Hematopoietic multipotent progenitor cell (in vitro differentiated cells): ENCODE measurements around the gene MTHFD1L. TPM values are rescaled to one million over a fixed set of nuclear protein-coding genes. Genes with fewer than 3 reads are reported as not detected.
"Not testable (repeated sequence)": the region's sequence is repeated elsewhere in the genome, so short reads cannot be mapped to it uniquely, and the experiment has no call there.

Source experiments
- DNase-seq, 3 donors: peaks; one replicate each; pipeline ENCODE4 v3.0.0-alpha.2; 2011 to 2015; ENCODE audit warnings: low read depth in 2 of 3, low spot score in 2 of 3
- total RNA-seq: library from RNA; depleted of rRNA; stranded (reverse); fragments of >200 nt; gene quantifications from one replicate; pipeline ENCODE4 v1.2.3, GENCODE V29; 2012

Gene MTHFD1L
- 9.2 TPM for total RNA-seq

- DNase-seq: peak; percentile 34 to 80 (median 77)
Measured at GRCh38 chr6:150865406-150866146, at the start of gene MTHFD1L. Gene MTHFD1L, plus strand, starts transcription at chr6:150865702. Its CDS starts 121 bp downstream, at chr6:150865823.

DNA sequence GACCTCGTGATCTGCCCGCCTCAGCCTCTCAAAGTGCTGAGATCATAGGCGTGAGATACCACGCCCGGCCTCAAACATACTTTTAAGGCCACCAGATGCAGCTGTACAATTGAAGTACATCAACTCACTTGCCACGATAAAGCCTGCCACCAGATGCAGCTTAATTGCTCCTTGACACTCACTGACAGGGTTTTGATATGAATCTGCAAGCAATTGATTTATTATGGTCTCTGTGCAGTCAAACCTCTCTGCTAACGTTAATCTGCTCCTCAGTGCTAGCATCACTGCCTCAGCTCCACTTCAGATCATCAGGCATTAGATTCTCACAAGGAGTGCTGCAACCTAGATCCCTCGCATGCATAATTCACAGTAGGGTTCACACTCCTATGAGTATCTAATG is 48.9 kb upstream of the MTHFD1L start:
- DNase-seq: not testable (repeated sequence)

- no peak for DNase-seq
Measured at GRCh38 chr6:150822932-150823331, 42.6 kb upstream of the MTHFD1L start.

DNA sequence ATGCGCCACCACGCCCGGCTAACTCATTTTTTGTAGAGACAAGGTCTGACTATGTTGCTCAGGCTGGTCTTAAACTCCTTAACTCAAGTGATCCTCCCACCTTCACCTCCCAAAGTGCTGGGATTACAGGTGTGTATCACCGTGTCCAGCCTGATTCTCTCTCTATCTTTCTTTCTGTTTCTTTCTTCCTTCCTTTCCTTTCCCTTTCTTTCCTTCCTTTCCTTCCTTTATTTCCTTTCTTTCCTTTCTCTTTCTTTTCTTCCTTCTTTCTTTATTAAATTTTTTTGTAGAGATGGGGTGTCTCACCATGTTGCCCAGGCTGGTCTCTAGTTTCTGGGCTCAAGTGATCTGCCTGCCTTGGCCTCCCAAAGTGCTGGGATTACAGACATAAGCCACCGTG is 38.7 kb upstream of the MTHFD1L start:
- DNase-seq: no peak

- not testable (repeated sequence) for DNase-seq
Measured at GRCh38 chr6:150828107-150828506, 37.4 kb upstream of the MTHFD1L start.

DNA sequence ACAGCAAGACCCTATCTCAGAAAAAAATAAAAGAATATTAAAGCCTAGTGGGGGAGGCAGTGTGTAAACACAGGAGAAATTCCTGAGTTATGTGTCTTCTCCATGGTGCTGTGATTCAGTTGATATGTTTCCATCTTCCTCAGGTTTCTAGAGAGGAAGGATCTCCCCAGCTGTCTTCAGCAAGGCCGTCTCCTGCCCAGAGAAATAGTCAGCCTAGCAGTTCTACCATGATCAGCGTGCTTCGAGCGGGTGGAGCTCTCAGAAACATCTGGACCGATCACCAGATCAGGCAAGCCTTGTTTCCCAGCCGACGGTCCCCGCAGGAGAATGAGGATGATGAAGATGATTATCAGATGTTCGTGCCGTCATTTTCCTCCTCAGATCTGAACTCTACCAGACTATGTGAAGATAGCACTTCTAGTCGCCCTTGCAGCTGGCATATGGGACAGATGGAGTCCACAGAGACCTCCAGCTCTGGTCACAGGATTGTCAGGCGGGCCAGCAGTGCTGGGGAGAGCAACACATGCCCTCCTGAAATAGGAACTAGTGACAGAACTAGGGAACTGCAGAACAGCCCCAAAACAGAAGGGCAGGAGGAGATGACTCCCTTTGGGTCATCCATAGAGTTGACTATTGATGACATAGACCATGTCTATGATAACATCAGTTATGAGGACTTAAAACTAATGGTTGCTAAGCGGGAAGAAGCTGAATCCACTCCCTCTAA is 34.9 kb upstream of the MTHFD1L start:
- DNase-seq: no peak

DNA sequence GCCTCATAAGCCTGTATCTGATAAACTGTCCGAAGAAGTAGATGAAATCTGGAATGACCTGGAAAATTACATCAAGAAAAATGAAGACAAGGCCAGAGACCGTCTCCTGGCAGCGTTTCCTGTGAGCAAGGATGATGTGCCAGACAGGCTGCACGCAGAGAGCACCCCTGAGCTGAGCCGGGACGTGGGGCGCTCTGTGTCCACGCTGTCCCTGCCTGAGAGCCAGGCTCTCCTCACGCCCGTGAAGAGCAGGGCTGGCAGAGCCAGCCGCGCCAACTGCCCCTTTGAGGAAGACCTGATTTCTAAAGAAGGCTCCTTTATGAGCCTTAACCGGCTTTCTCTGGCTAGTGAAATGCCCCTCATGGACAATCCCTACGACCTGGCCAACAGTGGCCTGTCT is 33.9 kb upstream of the MTHFD1L start:
- no peak for DNase-seq

GRCh38 chr6:150835620-150836019 is 29.9 kb upstream of the MTHFD1L start:
- DNase-seq: no peak

DNA sequence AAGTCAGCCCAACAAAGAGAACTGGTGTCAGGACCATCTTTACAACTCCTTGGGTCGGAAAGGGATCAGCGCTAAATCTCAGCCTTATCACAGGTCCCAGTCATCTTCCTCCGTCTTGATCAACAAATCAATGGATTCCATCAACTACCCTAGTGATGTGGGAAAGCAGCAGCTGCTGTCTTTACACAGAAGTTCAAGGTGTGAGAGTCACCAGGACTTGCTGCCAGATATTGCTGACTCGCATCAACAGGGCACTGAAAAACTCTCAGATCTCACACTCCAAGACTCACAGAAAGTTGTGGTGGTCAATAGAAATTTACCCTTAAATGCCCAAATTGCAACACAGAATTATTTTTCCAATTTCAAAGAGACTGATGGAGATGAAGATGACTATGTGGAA is 25.3 kb upstream of the MTHFD1L start:
- no peak for DNase-seq

- no peak for DNase-seq
Measured at GRCh38 chr6:150841189-150841588, 24.3 kb upstream of the MTHFD1L start.

GRCh38 chr6:150841697-150842096 is 23.8 kb upstream of the MTHFD1L start:
- DNase-seq: no peak

DNA sequence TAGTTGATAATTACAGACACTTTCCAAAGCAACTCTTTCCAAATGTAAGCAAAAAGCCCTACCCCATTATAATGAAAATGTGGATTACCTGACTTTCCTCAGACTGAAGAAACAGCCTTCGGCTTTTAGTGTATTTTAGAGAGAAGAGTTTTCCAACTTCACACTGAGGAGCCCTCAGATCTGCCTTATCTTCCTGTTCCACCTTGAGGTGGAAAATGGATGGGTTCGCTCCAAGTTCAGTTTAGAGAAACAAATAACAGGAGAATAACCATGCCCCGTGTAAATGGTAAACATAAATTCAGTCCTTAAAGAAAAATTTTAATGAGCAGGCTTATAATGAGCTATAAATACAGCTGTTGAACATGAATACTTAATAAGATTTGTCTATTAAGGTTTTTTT is 21.1 kb upstream of the MTHFD1L start:
- no peak for DNase-seq

DNA sequence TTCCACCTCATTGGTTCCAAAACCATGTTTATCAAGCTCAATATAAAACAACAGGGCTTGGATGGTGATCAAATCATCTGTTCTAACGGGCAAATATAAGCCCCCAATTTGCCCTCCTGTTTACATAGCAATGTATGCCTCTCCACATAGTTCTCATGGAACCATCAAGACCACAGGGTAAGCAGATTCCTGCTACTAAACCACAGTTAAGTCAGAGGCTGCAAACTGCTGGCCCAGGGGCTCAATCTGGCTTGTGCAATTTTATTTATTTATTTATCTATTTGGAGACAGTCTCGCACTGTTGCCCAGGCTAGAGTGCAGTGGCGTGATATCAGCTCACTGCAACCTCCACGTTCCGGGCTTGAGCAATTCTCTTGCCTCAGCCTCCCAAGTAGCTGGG is 18.9 kb upstream of the MTHFD1L start:
- DNase-seq: no peak

- DNase-seq: no peak
Measured at GRCh38 chr6:150848400-150848799, 17.1 kb upstream of the MTHFD1L start.

DNA sequence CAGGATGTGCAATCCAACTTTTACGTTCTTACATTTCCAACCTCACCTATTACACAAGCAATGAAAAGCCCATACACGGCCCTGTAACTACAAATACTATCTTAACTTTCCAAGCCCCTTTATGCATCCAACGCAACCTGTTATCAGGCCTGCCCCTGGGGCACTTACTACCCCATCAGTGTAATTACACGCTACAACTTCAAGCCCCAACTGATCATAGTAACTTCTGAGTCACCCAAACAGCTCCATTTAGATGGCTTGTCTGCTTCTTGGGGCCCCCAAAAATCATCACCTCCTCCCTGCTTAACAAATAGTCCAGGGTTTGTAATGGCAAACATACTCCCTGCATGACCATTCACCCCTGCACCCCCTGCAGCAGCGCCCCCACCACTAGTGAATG is 11.1 kb upstream of the MTHFD1L start:
- DNase-seq: not testable (repeated sequence)

- DNase-seq: not testable (repeated sequence)
Measured at GRCh38 chr6:150855171-150855570, 10.3 kb upstream of the MTHFD1L start.

DNA sequence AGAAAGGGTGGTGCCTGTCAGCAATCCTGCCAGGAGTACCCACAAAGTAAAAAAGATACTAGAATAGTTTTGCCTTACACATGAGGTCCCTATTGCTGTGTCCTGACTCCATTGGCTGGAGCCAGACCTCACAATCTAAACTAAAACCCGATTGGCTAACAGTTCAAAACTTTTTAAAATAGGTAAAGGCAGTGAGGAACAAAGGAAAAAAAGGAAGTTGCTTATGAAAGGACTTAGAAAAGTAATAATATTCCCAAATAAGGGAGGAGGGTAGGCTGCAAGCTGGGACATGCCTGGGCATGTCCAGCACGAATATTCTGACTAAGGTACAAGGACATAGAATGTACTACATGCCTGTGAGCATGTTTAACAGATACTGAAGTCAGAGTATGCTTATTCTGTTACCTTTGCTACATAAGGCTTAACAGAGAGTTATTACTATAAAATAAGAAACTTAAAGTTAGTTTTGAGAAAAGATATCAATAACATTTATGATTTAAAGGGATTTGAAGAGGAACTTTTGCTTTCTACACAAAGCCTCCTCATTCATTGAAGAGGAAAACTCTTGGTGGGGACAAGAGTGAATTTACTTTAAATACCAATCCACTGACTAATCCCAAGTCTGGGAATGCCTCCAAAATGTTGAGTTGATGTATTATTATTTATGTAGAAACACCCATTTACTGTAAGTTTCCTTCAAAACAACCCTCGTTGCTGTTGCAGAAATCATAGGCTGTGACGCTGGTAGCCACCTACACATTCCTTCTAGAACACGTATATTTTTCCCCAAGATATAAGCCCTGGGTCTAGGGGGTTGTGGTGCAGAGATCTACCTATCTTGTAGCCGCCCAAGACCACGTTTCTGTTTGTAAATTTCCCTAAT is 8.2 kb upstream of the MTHFD1L start:
- DNase-seq: no peak

- DNase-seq: no peak
Measured at GRCh38 chr6:150857945-150858308, 7.6 kb upstream of the MTHFD1L start.

- DNase-seq: peak in 2 of 3 donors; percentile 41 to 65
Measured at GRCh38 chr6:150861448-150862168, 3.9 kb upstream of the MTHFD1L start.

GRCh38 chr6:150863213-150863928 is 2.1 kb upstream of the MTHFD1L start:
- DNase-seq: no peak
